ENCODE data around the gene SRSF8. TPM values are rescaled to one million over a fixed set of nuclear protein-coding genes. Genes with fewer than 3 reads are reported as not detected.

SRSF8 gene
- total RNA-seq, 1 donor from 2014 or later: 46.8 TPM

- CTCF ChIA-PET: no interaction called here
- no peaks in the 10 kb centered on the region for H3K36me3 Mint-ChIP-seq (ENCODE audit: low read depth)
- intact Hi-C loops (cut with micrococcal nuclease): no loop called here
- ATAC-seq (ENCODE audit: low read depth) (no peak), DNase-seq (no peak)
- no peak overlapping the region for H3K27ac Mint-ChIP-seq
- peaks cover 11% of the 10 kb centered on the region for H3K4me1 Mint-ChIP-seq
- H3K27me3 Mint-ChIP-seq: peaks cover 15% of the 10 kb centered on the region
- no peaks in the 10 kb centered on the region for H3K9me3 Mint-ChIP-seq
- TF ChIP-seq CTCF (IDR thresholded peaks at IDR 0.05): no peak
- H3K4me3 Mint-ChIP-seq: no peak overlapping the region
- POLR2A ChIA-PET: no interaction called here
Measured at GRCh38 chr11:95050595-95051202, 16.0 kb upstream of the SRSF8 start.

- intact Hi-C loops (cut with micrococcal nuclease): no loop called here
- Mint-ChIP-seq H3K4me3 (no peak overlapping the region), H3K4me1 (peaks cover 11% of the 10 kb centered on the region), H3K9me3 (no peaks in the 10 kb centered on the region), H3K27me3 (peaks cover 8% of the 10 kb centered on the region), H3K36me3 (ENCODE audit: low read depth) (no peaks in the 10 kb centered on the region), H3K27ac (no peak overlapping the region)
- DNase-seq (no peak), ATAC-seq (ENCODE audit: low read depth) (no peak)
- POLR2A ChIA-PET: no interaction called here
- CTCF ChIA-PET: no interaction called here
- TF ChIP-seq CTCF (IDR thresholded peaks at IDR 0.05): no peak
Measured at GRCh38 chr11:95054356-95054755, 12.4 kb upstream of the SRSF8 start.

GRCh38 chr11:95055283-95055897 lies 11.3 kb upstream of the SRSF8 start:
- H3K4me1 Mint-ChIP-seq: peaks cover 11% of the 10 kb centered on the region
- peak; percentile 81 for ATAC-seq (ENCODE audit: low read depth)
- no peak overlapping the region for H3K4me3 Mint-ChIP-seq
- no peak for DNase-seq
- CTCF ChIA-PET: no interaction called here
- POLR2A ChIA-PET: interaction anchor here (1.0 to 1.8 kb wide), 2 partner anchors 12 to 82 kb away, joined by 6 to 9 read pairs; partner anchors contain the start of genes CWC15, KDM4D and SRSF8
- H3K9me3 Mint-ChIP-seq: no peaks in the 10 kb centered on the region
- H3K27ac Mint-ChIP-seq: no peak overlapping the region
- no peaks in the 10 kb centered on the region for H3K36me3 Mint-ChIP-seq (ENCODE audit: low read depth)
- TF ChIP-seq CTCF (IDR thresholded peaks at IDR 0.05): no peak
- intact Hi-C loops (cut with micrococcal nuclease): no loop called here
- H3K27me3 Mint-ChIP-seq: peaks cover 7% of the 10 kb centered on the region

- ATAC-seq (ENCODE audit: low read depth) (no peak), DNase-seq (no peak)
- ChIA-PET POLR2A (interaction anchor here (1.3 kb wide), 1 partner anchor 9 kb away, joined by 4 read pairs; the partner anchor contains the start of gene SRSF8), CTCF (interaction anchor here (0.7 kb wide), 1 partner anchor 11 kb away, joined by 3 read pairs; no protein-coding TSS in a partner anchor)
- Mint-ChIP-seq H3K4me1 (peaks cover 11% of the 10 kb centered on the region), H3K27me3 (peaks cover 7% of the 10 kb centered on the region), H3K9me3 (no peaks in the 10 kb centered on the region), H3K36me3 (ENCODE audit: low read depth) (no peaks in the 10 kb centered on the region), H3K4me3 (no peak overlapping the region), H3K27ac (no peak overlapping the region)
- intact Hi-C loops (cut with micrococcal nuclease): no loop called here
- TF ChIP-seq CTCF (IDR thresholded peaks at IDR 0.05): no peak
Measured at GRCh38 chr11:95057959-95058358, 8.8 kb upstream of the SRSF8 start.

GRCh38 chr11:95058621-95059020 lies 8.1 kb upstream of the SRSF8 start:
- intact Hi-C loops (cut with micrococcal nuclease): no loop called here
- H3K9me3 Mint-ChIP-seq: no peaks in the 10 kb centered on the region
- CTCF ChIA-PET: interaction anchor here (0.7 kb wide), 1 partner anchor 11 kb away, joined by 3 read pairs; no protein-coding TSS in a partner anchor
- H3K4me3 Mint-ChIP-seq: no peak overlapping the region
- DNase-seq: no peak
- peaks cover 11% of the 10 kb centered on the region for H3K4me1 Mint-ChIP-seq
- H3K27me3 Mint-ChIP-seq: peaks cover 1% of the 10 kb centered on the region
- H3K36me3 Mint-ChIP-seq (ENCODE audit: low read depth): no peaks in the 10 kb centered on the region
- no peak overlapping the region for H3K27ac Mint-ChIP-seq
- no peak for TF ChIP-seq CTCF (IDR thresholded peaks at IDR 0.05)
- POLR2A ChIA-PET: no interaction called here
- no peak for ATAC-seq (ENCODE audit: low read depth)

Data from activated B cell treated with CpG ODN at 0.5 μM for 24 hours (primary cell).